ENCODE results near the gene TNIK.

DNA sequence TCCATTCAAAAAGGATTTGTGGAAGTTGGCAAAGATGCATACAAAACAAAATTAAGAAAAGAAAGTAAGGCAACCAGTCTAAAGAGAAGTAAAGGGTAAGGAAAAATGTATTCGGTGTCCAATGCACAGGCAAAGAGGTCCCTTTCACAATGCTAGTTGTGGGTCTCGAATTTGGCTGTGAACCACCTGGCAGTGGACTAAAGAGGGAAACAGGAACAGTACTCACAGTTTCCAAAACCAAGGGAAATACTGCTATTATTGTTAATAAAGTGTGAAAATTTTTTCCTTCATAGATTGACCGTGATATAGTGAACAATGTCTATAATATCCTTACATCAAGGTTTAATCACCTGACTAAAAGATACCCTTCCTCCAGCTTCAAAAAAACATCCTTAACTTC lies 57.9 kb downstream of the TNIK start:
- no peak for TF ChIP-seq POLR2AphosphoS5 (IDR thresholded peaks at IDR 0.05)
- TF ChIP-seq, protein P1, sequence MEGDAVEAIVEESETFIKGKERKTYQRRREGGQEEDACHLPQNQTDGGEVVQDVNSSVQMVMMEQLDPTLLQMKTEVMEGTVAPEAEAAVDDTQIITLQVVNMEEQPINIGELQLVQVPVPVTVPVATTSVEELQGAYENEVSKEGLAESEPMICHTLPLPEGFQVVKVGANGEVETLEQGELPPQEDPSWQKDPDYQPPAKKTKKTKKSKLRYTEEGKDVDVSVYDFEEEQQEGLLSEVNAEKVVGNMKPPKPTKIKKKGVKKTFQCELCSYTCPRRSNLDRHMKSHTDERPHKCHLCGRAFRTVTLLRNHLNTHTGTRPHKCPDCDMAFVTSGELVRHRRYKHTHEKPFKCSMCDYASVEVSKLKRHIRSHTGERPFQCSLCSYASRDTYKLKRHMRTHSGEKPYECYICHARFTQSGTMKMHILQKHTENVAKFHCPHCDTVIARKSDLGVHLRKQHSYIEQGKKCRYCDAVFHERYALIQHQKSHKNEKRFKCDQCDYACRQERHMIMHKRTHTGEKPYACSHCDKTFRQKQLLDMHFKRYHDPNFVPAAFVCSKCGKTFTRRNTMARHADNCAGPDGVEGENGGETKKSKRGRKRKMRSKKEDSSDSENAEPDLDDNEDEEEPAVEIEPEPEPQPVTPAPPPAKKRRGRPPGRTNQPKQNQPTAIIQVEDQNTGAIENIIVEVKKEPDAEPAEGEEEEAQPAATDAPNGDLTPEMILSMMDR (IDR thresholded peaks at IDR 0.05): no peak
- TF ChIP-seq EP300 (IDR thresholded peaks at IDR 0.05): no peak
- no peak for TF ChIP-seq POLR2A (IDR thresholded peaks at IDR 0.05; ENCODE audit: low read depth)

Data from esophagus muscularis mucosa (tissue), 4 donors.